GM12878 (cell line): ENCODE measurements around the gene ANHX. TPM values are rescaled to one million over a fixed set of nuclear protein-coding genes. Genes with fewer than 3 reads are reported as not detected.

Source experiments
- ATAC-seq: fragments of 200-7000 bp; cut with Tn5 transposase; 3 replicates; pipeline ENCODE4 v1.9.1; 2020; ENCODE audit warnings: mild to moderate bottlenecking, moderate library complexity
- BruUV-seq: library from RNA; stranded (reverse); fragments of 400-500 nt; replicated peaks from 2 replicates; lab custom pipeline; 2021; lab: Mats Ljungman, UMichigan
- CTCF ChIA-PET: fragments of 300-600 bp; sonication (Branson Sonifier 250); formaldehyde crosslinking; extraction: SDS; loops from one replicate; lab custom pipeline; 2021; ENCODE audit warnings: inconsistent platforms; lab: Yijun Ruan, JAX
- POLR2A ChIA-PET: fragments of 350-600 bp; formaldehyde crosslinking; extraction: SDS; loops from one replicate; lab custom pipeline; 2021; ENCODE audit warnings: inconsistent platforms; lab: Charles Lee
- RAD21 ChIA-PET: fragments of 300-600 bp; sonication (Branson Sonifier 250); formaldehyde crosslinking; loops from one replicate; lab custom pipeline; 2023; ENCODE audit warnings: antibody characterized with exemption; ENCODE audit not compliant: unreplicated experiment; lab: Charles Lee
- SMC1A ChIA-PET: fragments of 300-600 bp; sonication (Branson Sonifier 250); formaldehyde crosslinking; loops from one replicate; lab custom pipeline; 2023; ENCODE audit not compliant: unreplicated experiment, uncharacterized antibody; lab: Charles Lee
- DNase-seq: peaks from one replicate; pipeline ENCODE4 v3.0.0-alpha.2; 2011; ENCODE audit warnings: low read depth, low spot score
- FAIRE-seq: peaks from 3 replicates; lab custom pipeline; 2011; peaks lifted over from hg19 to GRCh38; lab: Jason Lieb, UNC
- H2AFZ ChIP-seq: 2 replicates; pipeline ENCODE4 v1.6.0; 2011; ENCODE audit warnings: low read depth, low read length, control low read depth; ENCODE audit not compliant: control insufficient read depth
- H3K27ac ChIP-seq: 2 replicates; pipeline ENCODE4 v1.5.1; 2011; ENCODE audit warnings: control low read depth; ENCODE audit not compliant: control insufficient read depth, insufficient read depth
- H3K27me3 ChIP-seq, 2 experiments: replicated peaks in 1 of 2; 2 replicates each; pipeline versions ENCODE4 v1.6.0 to v1.6.1; 2011; ENCODE audit warnings: low read length in 1 of 2; ENCODE audit not compliant: control insufficient read depth in 2 of 2, insufficient read depth in 2 of 2
- H3K36me3 ChIP-seq, 2 experiments: 2 replicates each; pipeline ENCODE4 v1.5.1; 2011; ENCODE audit warnings: low read length in 1 of 2; ENCODE audit not compliant: control insufficient read depth in 2 of 2, insufficient read depth in 2 of 2
- H3K4me1 ChIP-seq: 2 replicates; pipeline ENCODE4 v1.6.1; 2011; ENCODE audit warnings: mild to moderate bottlenecking, low read length, moderate library complexity, mixed read lengths; ENCODE audit not compliant: control insufficient read depth, insufficient read depth
- H3K4me2 ChIP-seq: 2 replicates; pipeline ENCODE4 v1.6.0; 2011; ENCODE audit warnings: control low read depth; ENCODE audit not compliant: control insufficient read depth, insufficient read depth
- H3K4me3 ChIP-seq: fragments of 200-600 bp; sonication (generic); 2 replicates; pipeline ENCODE4 v1.5.1; 2016
- H3K79me2 ChIP-seq: 2 replicates; pipeline ENCODE4 v1.6.0; 2011; ENCODE audit warnings: low read length; ENCODE audit not compliant: control insufficient read depth, insufficient read depth
- H3K9ac ChIP-seq: 2 replicates; pipeline ENCODE4 v1.8.0; 2011; ENCODE audit warnings: low read length, control low read depth, mixed read lengths; ENCODE audit not compliant: control insufficient read depth, insufficient read depth
- H3K9me3 ChIP-seq: replicated peaks from 3 replicates; pipeline ENCODE4 v1.5.1; 2011; ENCODE audit warnings: mild to moderate bottlenecking, low read length; ENCODE audit not compliant: control insufficient read depth, insufficient read depth
- H4K20me1 ChIP-seq: 2 replicates; pipeline ENCODE4 v1.6.0; 2011; ENCODE audit not compliant: control insufficient read depth, insufficient read depth
- BACH1 ChIP-seq: fragments of 450-650 bp; IDR thresholded peaks from 2 replicates; pipeline ENCODE4 v1.6.1; 2017; ENCODE audit warnings: mild to moderate bottlenecking, borderline replicate concordance
- CEBPZ ChIP-seq: fragments of 150-350 bp; IDR thresholded peaks from 2 replicates; pipeline ENCODE4 v1.6.1; 2016; ENCODE audit warnings: low read depth, low read length
- CUX1 ChIP-seq: IDR thresholded peaks from 2 replicates; pipeline ENCODE4 v1.6.1; 2012; ENCODE audit warnings: improper control_type of control experiment, low read depth, low read length; ENCODE audit not compliant: insufficient replicate concordance
- EGR1 ChIP-seq, 2 experiments: IDR thresholded peaks; 1 replicate in 1 of 2; 2 replicates in 1 of 2; pipeline ENCODE4 v1.6.1; 2011 to 2012; ENCODE audit warnings: low read depth in 2 of 2, low read length in 2 of 2, borderline replicate concordance in 1 of 2, mild to moderate bottlenecking in 1 of 2, moderate library complexity in 1 of 2
- IRF4 ChIP-seq: IDR thresholded peaks from 2 replicates; pipeline ENCODE4 v1.6.1; 2011; ENCODE audit warnings: low read depth, low read length
- SP1 ChIP-seq: IDR thresholded peaks from one replicate; pipeline ENCODE4 v1.6.1; 2011; ENCODE audit warnings: low read depth, low read length
- WRNIP1 ChIP-seq: IDR thresholded peaks from 2 replicates; pipeline ENCODE4 v1.6.1; 2011; ENCODE audit warnings: low read depth, low read length, improper control_type of control experiment, borderline replicate concordance
- WGBS: methylation state at CpG from one replicate; pipeline ENCODE4 v1.1.6; 2016; ENCODE audit warnings: low lambda C conversion rate; ENCODE audit not compliant: insufficient replicate concordance, insufficient coverage; ENCODE audit errors: missing lambda C conversion rate; 5-methylcytosine and 5-hydroxymethylcytosine counted together
- in situ Hi-C: fragments of 300-500 bp; cut with MboI; formaldehyde crosslinking; loops from 9 replicates; pipeline ENCODE4 v1.14.3; 2018; ENCODE audit warnings: mixed read lengths
- intact Hi-C: fragments of 100-400 bp; cut with micrococcal nuclease; formaldehyde crosslinking; loops from one replicate; pipeline ENCODE4 v1.14.2; 2022; ENCODE audit not compliant: unreplicated experiment
- polyA plus RNA-seq, 11 experiments: library from polyadenylated mRNA; depleted of rRNA in 4 of 11; unstranded in 6 of 11; stranded (reverse) in 5 of 11; fragments of >200 nt; fragmentation: Nextera tagmentation in 4 of 11; fragmentation: Illumina TruSeq in 1 of 11; extraction: Ambion mirVana in 4 of 11; extraction: Trizol in 1 of 11; gene quantifications; 1 replicate in 1 of 11; 2 replicates in 10 of 11; pipeline versions ENCODE4 v1.2.1 to v1.2.3, GENCODE V29; 2011 to 2016; ENCODE audit warnings: inconsistent platforms in 2 of 11, missing spikeins in 2 of 11, low read depth in 1 of 11
- total RNA-seq, 4 experiments: library from RNA; depleted of rRNA in 3 of 4; stranded (reverse); fragments of >200 nt in 3 of 4; fragmentation: Illumina TruSeq in 1 of 4; extraction: Trizol in 1 of 4; gene quantifications; 2 replicates each; pipeline versions ENCODE4 v1.2.1 to v1.2.3, GENCODE V29; 2013 to 2021
- TF ChIP-seq, protein P1 (sequence below): fragments of 450-650 bp; formaldehyde crosslinking; IDR thresholded peaks from 2 replicates; pipeline ENCODE4 v1.5.0; 2022; ENCODE audit warnings: mild to moderate bottlenecking, missing genetic modification characterization
- TF ChIP-seq, protein P2 (sequence below): IDR thresholded peaks from 2 replicates; pipeline ENCODE4 v1.6.1; 2012; ENCODE audit warnings: low read depth, low read length, improper control_type of control experiment

The ANHX gene
- total and polyA plus RNA-seq, 10 of the 15 experiments (the other 5 are each of a cell fraction or from before 2014, with no cell fraction given) = not detected

DNA sequence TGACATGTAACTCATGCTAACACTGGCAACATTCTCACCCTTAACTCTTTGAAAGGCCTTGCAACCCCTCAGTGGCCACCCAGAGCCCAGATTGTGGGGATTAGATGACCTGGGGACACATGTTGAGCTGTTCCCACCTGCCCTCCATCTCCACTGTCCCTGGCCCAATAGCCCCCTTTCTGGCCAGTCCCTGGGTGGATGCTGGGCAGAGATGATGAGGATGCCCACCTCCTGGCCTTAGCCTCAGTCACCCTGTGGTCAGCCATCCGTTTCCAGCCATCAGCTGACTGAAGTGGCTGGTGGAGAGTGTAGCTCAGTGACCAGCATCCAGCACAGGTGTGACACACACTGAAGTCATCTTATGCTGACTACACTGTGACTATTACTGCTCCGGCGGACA is 4.7 kb downstream of the ANHX start:
- no peak overlapping the region for H3K4me2 ChIP-seq
- H3K9ac ChIP-seq = no peak overlapping the region
- no peak for FAIRE-seq
- H2AFZ ChIP-seq = no peak overlapping the region
- no peaks in the 10 kb centered on the region for H3K36me3 ChIP-seq
- intact Hi-C loops (no loop called here), in situ Hi-C loops (no loop called here)
- ChIA-PET RAD21 (no interaction called here), SMC1A (no interaction called here), POLR2A (no interaction called here), CTCF (no interaction called here)
- H3K27ac ChIP-seq = no peak overlapping the region
- H4K20me1 ChIP-seq = no peaks in the 10 kb centered on the region
- no peaks in the 10 kb centered on the region for H3K27me3 ChIP-seq
- no peaks in the 10 kb centered on the region; the same call in 2 of the 3 replicates for H3K9me3 ChIP-seq
- H3K79me2 ChIP-seq = no peaks in the 10 kb centered on the region
- no peak overlapping the region for H3K4me3 ChIP-seq
- ATAC-seq = no peak
- TF ChIP-seq SP1 (no peak), WRNIP1 (no peak), BACH1 (no peak), CEBPZ (no peak), CUX1 (no peak), IRF4 (no peak), EGR1 (IDR thresholded peaks at IDR 0.05; ENCODE audit: borderline replicate concordance in 1 of 2, low read depth in 2 of 2, low read length in 2 of 2) (no peak)
- TF ChIP-seq, protein P1, sequence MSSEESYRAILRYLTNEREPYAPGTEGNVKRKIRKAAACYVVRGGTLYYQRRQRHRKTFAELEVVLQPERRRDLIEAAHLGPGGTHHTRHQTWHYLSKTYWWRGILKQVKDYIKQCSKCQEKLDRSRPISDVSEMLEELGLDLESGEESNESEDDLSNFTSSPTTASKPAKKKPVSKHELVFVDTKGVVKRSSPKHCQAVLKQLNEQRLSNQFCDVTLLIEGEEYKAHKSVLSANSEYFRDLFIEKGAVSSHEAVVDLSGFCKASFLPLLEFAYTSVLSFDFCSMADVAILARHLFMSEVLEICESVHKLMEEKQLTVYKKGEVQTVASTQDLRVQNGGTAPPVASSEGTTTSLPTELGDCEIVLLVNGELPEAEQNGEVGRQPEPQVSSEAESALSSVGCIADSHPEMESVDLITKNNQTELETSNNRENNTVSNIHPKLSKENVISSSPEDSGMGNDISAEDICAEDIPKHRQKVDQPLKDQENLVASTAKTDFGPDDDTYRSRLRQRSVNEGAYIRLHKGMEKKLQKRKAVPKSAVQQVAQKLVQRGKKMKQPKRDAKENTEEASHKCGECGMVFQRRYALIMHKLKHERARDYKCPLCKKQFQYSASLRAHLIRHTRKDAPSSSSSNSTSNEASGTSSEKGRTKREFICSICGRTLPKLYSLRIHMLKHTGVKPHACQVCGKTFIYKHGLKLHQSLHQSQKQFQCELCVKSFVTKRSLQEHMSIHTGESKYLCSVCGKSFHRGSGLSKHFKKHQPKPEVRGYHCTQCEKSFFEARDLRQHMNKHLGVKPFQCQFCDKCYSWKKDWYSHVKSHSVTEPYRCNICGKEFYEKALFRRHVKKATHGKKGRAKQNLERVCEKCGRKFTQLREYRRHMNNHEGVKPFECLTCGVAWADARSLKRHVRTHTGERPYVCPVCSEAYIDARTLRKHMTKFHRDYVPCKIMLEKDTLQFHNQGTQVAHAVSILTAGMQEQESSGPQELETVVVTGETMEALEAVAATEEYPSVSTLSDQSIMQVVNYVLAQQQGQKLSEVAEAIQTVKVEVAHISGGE (CRISPR knock-in tag) = no peak
- TF ChIP-seq, protein P2, sequence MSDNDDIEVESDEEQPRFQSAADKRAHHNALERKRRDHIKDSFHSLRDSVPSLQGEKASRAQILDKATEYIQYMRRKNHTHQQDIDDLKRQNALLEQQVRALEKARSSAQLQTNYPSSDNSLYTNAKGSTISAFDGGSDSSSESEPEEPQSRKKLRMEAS = no peak
- WGBS = 62% methylated on average over 3 of the region's 3 CpGs
- no peaks in the 10 kb centered on the region for H3K4me1 ChIP-seq
- no peak for DNase-seq
- no TSS peak for BruUV-seq
